HG03342 (cell line): ENCODE measurements around the gene TUFT1.
"Not testable (repeated sequence)": the region's sequence is repeated elsewhere in the genome, so short reads cannot be mapped to it uniquely, and the experiment has no call there.

Experiments used
- ATAC-seq: cut with Tn5 transposase; IDR thresholded peaks from one replicate; pipeline ENCODE4 v1.9.1; 2021; ENCODE audit warnings: mild to moderate bottlenecking, moderate library complexity; ENCODE audit not compliant: unreplicated experiment

Gene TUFT1

DNA sequence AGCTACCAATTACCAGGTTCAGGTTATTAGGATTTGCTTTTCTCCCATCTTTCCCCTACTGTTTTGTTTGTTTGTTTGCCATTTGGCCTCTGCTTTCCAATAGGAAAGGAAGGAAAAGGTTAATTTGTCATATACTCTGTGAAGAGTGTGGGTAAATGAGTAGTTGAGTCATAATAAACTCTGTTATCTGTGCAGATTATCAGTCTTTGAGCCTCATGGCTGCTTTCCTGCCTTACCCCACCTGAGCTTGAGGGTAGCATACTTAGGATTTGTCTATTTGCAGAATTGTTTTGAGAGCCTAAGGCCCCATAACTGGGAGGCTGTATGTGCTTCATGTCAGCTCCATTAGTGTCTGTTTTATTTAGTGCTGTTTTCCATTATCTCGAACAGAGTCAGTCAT is 38.8 kb downstream of the TUFT1 start:
- ATAC-seq, result no peak

DNA sequence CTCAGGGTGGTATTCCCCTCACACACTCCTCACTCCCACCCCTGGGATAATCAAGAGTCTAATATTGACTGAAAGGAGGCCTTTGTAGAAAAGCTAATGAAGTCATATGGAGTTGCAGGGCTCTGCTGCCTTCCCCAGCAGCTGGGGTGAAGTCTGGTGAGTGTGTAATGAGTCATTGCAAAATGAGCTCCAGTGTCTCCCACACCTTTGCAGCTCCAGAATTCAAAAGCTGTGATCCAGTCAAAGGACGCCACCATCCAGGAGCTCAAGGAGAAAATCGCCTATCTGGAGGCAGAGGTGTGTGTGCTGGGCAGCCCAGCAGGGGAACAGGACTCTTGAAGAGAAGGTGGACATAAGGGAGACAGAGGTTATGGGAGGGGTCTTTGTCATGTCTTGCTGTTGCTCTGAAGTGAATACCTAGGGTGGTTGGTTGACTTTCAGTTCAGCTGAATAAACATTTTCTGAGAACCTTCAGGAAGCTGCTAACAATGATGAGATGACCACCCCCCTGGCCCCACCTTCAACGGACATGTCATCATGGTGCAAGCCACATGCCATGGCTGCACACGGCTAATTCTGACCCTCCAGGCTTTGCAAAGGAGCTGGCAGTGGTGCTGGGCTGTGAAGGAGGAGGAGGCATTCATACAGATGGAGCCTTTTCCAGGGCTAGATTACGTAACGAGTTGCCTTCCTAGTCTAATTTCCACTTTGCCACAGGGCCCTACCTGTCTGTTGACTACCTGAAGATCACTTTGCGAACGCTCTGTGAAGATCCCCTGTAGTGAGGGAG is 39.5 kb downstream of the TUFT1 start:
- no peak for ATAC-seq

DNA sequence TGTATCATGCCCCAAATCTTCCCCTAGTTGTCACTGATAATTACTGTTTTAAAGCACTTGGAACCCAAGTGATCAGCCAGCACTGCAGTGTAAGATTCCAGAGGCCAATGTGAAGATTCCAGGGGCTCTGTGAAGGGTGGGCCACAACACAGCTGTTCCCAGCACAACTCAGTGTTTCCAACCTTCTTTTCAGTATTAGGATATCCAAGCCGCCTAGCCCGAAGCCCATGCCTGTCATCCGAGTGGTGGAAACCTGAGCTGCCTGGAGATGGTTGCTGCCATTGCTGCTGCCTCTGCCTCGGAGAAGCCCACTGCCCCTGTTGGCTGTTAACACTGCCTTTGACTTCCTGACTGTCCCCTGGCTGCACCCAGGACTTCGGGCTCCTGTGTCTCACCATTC is 41.3 kb downstream of the TUFT1 start:
- ATAC-seq, result no peak

DNA sequence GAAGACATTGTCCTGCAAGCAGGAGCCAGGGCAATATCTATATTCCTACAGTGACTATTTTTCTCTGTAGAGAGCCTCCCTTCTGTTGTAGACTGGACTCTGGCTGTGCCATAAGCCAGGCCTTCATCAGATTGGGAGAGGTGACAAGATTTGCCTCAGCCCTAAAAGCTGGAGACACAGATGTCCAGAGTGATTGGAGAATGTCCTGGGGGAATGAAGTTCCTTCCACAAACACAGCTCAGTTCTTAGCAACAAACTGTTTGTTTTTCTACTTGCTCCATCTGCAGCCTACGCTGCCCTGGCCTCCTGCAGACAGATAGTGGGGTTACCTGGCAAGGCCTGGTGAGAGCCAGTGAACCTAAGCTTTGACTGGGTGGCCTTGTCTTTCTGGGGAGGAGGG is 41.8 kb downstream of the TUFT1 start:
- ATAC-seq, result no peak

DNA sequence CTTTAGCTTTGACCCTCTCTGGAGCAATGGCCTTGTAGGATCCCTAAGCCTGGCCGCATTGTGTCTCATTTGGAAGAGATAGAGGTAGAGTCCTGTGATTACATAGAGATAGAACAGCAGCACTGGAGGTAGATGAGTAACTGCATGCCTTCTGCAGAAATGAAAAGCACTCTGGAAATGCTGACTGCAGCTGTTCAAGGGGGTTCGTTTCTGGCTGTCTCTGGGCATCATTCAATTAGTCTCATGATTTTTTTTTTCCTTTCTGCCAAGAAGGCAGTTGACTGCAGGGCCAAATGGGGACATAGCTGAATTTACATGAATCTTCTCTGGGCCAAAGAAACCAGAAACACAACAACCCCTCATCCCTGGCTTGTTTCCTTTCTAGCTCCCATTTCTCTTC is 43.7 kb downstream of the TUFT1 start:
- no peak for ATAC-seq

DNA sequence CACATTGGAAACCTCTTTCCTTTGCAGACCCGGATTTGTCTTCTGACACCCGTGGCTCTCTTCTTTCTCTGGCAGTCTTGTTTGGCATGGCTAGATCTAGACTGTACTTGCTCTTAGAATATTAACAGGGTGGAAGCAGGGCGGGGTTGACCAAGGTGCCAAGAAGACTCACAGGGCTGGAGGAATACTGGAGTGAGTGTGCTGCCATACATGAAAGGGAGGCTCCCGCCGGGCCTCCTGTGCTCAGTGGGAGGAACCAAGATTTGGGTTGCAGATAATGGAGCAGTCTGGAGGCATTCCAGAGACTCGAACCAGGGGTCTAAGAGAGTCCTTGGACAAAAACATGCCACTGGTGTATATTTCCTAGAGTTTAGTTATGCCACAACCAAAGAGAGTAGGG is 44.2 kb downstream of the TUFT1 start:
- ATAC-seq, result no peak

DNA sequence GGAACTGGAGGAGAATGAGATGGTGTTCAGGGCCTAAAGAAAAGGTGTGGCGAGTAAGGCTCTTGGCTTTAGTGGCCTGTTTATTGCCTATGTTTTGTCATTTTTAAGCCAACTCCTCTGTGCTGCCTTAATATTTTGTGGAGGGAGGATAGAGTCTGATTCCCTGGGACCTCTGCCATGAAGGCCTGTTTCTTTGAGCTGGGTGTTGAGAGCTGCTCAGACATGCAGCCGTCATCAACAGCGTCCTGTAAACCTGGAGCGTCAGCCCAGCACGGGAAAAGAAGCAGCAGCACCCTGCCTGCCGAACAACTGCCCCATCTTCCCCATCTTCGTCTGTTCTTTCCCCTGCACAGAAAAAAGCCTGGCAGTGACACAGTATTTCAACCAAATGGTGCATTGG is 44.7 kb downstream of the TUFT1 start:
- ATAC-seq, result no peak

DNA sequence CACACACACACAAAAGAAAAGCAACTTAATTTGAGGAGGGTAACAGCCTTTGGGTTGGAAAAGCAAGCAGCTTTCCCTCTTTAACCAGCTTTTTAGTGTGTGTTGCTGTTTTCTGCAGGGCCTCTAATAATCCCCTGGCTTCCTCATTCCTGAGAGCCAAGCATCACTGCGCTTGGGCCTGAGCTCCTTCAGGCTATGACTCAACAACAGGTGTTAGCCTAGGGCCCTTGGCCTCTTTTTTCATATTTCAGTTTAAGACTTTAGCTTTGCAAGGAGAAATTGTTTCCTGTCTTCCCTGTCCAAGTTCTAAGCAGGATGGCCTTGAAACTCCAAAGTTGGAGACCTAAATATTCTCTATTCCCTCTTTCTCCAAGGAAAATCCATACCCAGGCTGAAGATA is 45.5 kb downstream of the TUFT1 start:
- ATAC-seq, result no peak

DNA sequence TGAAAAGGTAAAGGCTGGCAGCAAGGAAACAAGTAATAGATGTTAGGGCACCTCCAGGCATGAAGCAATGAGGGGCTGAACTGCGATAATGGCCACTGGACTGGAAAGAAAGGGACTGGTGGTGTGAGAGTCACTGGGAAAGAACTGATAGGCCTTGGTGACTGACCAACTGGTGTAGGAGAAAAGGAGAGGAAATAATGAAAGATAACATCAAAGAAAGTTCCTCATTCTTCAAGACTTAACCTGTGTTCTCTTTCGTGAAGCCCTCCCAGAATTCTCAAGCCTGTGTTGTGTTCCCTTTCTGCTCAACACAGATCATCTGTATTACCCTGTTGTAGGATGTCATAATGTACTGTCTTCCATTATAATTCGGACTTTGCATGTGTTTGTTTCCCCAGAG is 50.9 kb downstream of the TUFT1 start:
- ATAC-seq, result no peak

DNA sequence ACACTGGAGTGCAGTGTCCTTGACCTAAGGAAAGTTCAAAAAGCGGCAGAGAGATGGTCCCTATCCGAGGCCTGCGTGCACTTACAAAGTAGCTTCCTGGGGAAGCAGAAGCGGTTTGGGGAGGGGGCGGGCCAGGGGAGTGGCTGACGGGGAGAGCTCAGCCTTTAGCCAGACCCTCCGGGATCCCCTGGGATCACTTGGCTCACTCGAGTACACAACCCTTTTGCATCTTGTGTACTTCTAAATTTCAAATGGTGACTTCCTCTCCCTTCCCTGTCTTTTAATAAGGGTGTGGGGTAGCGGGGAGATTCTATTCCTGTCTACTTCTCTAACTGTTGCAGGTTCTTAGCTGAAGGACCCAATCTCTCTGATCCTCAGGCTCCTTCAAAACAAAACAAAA is 53.6 kb downstream of the TUFT1 start:
- no peak for ATAC-seq

DNA sequence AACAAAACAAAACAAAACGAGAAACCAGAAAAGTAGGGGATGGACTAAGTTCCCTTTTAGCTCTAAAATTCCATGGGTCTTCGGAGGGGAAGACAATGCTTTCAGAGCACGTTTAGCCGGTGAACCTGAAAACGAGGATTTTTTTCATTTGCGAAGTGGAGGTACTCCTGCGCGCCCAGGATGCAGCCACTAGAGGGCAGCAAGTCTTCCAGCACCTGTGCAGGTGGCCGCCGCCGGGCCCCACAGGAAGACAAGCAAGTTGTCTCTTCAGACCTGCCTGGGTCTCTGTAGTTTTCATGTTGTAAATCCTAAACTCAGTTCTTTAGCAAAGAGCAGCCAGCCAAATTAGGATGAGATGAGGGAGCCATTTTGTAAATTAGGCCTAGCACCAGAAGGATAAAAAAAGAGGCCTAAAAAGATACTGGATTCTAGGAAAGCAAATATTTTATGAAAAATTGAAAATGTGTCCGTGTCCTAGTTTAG is 54.1 kb downstream of the TUFT1 start:
- no peak for ATAC-seq

DNA sequence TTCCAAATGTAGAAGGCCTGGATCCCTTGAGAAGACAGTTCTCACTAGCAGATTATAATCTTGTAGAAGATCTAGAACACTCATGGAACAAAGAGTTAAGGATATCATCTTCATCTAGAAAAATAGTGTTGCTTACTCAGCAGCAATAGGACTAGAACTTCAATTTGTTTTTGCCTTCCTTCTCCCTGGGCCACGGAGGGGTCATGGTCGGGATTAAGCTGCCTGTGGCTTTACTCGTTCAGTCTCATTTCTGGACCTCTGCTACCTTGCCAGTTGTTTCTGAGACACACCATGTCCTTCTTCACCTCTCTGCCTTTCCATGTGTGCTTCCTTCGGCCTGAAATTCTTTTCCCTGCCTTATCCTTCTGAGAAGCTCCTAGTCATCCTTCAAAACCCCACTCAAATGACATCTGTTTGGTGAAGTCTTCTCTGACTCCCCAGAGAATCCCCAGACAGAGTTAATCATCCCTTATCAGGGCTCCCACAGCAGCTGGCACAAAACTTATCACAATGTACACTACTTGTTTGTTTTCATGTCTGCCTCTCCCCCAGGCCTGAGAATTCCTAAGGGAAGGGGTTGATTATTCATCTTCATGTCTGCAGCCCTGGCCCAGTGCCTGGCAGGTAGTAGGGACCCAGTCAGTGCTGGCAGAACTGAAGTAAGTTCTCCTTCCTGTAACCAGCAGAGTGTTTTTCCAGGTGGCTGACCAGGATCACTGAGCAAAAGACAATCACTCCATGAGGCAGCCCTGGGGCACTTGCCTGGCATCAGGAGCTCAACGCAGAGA is 56.3 kb downstream of the TUFT1 start:
- no peak for ATAC-seq

DNA sequence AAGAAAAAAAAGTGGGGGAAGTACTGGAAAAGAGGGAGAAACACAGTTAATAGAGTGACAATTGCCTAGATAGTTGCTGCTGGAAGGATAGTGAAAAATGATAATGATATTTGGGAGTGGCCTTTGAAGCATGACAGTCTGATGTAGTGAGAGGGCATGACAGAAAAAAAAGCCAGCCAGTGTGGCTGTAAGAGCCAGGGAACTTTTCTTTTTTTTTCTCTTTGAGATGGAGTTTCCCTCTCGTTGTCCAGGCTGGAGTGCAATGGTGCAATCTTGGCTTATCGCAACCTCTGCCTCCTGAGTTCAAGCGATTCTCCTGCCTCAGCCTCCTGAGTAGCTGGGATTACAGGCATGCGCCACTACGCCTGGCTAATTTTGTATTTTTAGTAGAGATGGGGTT is 62.4 kb downstream of the TUFT1 start:
- not testable (repeated sequence) for ATAC-seq

DNA sequence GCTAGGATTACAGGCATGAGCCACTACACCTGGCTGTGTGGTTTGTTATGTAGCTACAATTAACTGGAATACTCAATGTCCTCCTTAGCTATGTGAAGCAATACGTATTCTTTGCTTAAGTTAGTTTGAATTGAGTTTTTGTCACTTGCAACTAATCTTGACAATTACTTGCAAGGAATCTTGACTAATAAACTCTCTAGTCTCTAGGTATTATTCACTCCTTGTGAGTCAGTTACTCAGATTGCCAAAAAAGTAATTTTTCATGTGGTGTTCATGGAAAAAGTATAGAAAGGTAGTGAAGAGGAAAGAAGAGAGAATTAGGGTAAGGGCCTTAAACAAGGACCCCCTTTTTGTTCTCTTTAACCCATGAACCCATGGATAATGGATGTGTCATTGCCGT is 64.2 kb downstream of the TUFT1 start:
- ATAC-seq, result no peak

DNA sequence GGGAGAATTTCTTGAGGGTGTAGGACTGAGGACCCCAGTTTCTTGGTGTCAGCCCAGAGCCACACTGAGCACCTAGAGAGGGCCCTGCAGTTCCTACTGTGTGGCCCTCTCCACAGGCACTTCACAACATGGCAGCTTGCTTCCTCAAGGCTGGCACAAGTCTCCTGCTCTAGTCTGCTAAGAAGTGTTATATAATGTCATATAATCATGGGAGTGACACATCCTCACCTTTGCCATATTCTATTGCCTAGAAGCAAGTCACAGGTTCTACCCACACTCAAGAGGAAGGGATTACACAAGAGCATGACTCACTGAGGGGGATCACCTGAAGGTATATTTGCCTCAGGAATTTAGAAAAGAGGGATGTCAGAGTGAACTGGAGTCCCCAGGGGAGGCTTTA is 66.3 kb downstream of the TUFT1 start:
- ATAC-seq, result no peak

DNA sequence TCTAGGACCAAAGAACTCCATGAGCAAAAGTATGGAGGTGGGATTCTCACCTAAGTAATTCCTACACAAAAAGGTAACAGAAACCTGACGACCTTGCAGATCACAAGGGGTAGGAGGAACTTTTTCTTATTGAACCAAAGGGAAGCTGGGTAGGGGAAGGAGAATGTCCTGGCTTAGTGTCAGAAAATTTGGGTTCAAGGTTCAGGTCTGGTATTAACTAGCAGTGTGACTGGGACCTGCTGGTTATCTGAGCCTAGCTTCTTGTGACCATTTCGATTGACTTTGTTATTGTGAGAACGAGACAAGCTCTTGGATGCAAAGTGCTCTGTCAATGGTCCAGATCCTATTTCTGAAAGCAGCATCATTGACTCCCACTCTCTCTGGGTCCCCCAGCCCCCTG is 66.7 kb downstream of the TUFT1 start:
- ATAC-seq, result no peak

DNA sequence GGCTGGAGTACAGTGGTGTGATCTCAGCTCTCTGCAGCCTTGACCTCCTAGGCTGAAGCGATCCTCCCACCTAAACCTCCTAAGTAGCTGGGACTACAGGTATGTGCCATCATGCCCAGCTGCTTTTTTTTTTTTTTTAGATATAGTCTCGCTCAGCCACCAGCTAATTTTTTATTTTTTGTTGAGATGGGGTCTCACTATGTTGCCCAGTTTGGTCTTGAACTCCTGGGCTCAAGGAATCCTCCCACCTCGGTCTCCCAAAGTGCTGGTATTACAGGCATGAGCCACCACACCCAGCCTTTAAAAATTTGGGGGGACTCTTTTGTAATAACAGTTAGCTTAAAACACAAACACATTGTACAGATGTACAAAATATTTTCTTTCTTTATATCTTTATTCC is 70.0 kb downstream of the TUFT1 start:
- ATAC-seq, result no peak

DNA sequence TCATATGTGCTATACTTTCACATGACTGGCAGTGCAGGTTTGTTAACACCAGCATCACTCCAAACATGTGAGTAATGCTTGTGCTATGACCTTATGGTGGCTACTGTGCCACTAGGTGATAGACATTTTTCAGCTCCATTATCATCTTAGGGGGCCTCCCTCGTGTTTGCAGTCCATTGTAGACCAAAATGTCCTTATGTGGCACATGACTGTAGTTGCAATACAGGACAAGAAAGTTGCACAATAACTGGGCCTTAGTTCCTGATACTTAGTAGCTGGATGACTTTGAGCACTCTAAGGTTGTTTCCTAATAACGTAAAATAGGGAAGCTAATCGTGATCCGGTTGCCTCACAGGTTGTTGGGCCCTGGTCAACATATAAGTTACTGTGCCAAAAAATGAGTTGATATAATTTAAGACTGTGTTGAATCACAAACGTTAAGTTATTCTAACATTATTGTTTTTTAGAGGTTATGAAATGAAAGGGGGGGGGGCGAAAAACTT is 71.2 kb downstream of the TUFT1 start:
- ATAC-seq, result no peak

DNA sequence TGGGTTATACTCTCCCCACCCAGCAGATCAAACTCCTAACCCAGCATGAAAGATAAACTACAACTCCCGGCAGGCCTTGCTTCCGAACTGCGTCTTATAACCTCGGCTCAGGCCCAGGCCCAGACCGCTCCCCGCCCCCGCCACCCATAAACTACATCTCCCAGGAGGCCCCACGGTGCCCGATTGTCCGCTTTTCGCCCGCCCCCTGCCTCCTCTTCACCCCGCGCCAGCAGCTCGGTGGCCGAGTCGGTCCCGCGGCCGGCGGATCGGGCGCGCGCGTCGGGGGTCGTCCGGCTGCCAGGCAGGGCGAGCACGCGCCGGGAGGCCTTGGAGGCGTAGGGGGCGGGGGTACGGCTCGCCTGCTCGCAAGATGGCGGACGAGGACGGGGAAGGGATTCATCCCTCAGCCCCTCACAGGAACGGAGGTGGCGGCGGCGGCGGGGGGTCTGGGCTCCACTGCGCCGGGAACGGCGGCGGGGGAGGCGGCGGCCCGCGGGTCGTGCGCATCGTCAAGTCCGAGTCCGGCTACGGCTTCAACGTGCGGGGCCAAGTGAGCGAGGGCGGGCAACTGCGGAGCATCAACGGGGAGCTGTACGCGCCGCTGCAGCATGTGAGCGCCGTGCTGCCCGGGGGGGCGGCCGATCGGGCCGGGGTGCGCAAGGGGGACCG is 71.9 kb downstream of the TUFT1 start, which contains the start of gene SNX27:
SNX27 (plus strand) TSS at position 219 of the 669 bp plus-strand sequence; CDS start at position 371, 152 bp downstream.
- ATAC-seq, result peak; percentile 85

DNA sequence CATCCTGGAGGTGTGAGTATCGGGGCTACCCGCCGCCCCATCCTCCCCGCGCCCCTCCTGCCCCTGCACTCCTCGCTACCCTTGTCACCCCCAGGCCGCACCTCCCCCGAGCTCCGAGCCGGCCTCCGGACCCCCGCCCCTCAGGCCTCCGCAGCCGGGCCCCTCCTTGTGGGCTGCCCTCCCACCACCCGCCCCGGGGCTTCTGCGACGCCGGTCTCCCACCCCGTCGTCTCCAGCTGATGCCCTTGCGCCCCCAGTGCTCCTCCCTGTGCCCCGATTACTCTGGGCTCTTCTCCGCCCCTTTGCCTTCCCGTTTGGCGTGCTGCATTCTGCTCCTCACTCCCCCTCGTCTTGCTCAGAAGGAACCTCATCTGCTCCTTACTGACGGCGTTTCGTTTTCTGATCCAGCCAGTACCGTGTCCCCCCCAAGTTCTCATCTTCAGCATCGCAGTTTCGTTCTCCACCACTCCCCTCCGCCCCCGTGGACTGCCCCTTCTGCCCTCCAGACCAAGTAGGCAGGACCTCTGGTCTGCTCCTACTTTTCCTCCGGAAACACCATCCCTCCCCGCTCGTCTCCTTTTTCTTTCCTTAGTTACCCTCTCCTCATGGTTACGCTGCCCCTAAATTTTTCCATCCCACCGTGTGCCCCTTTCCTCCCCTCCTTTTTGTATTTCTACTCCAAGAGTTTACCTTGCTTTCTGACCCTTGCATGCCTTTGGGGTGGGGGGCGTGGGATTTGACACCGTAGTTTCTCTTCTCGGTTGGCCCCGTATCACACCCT is 72.6 kb downstream of the TUFT1 start:
- ATAC-seq, result peak; percentile 30
